BJ (cell line): ENCODE results near the gene RASSF5. TPM values are rescaled to one million over a fixed set of nuclear protein-coding genes. Genes with fewer than 3 reads are reported as not detected.

Experiments
- CTCF ChIA-PET: fragments of 350-600 bp; formaldehyde crosslinking; extraction: SDS; loops from one replicate; lab custom pipeline; 2021; ENCODE audit warnings: antibody characterized with exemption, inconsistent platforms; lab: Yijun Ruan, JAX
- POLR2A ChIA-PET: fragments of 300-600 bp; sonication (Branson Sonifier 250); formaldehyde crosslinking; extraction: SDS; loops from one replicate; lab custom pipeline; 2021; ENCODE audit warnings: antibody characterized with exemption; lab: Charles Lee
- DNase-seq: peaks from one replicate; pipeline ENCODE4 v3.0.0-alpha.2; 2011; ENCODE audit warnings: low read depth
- H3K27me3 ChIP-seq: 2 replicates; pipeline ENCODE4 v1.6.0; 2011; ENCODE audit warnings: low read length; ENCODE audit not compliant: control insufficient read depth, insufficient read depth
- H3K36me3 ChIP-seq: 2 replicates; pipeline ENCODE4 v1.5.1; 2011; ENCODE audit warnings: low read length; ENCODE audit not compliant: control insufficient read depth, insufficient read depth
- H3K4me3 ChIP-seq: 2 replicates; pipeline ENCODE4 v1.5.1; 2011; ENCODE audit warnings: low read depth, mild to moderate bottlenecking, control low read depth, low read length
- CTCF ChIP-seq: IDR thresholded peaks from 2 replicates; pipeline ENCODE4 v1.5.1; 2011; ENCODE audit warnings: low read depth, mild to moderate bottlenecking, control low read depth, inconsistent platforms, low read length, moderate library complexity; ENCODE audit not compliant: insufficient read depth
- polyA plus RNA-seq: library from polyadenylated mRNA; depleted of rRNA; stranded (reverse); fragments of >200 nt; gene quantifications from 2 replicates; pipeline ENCODE4 v1.2.3, GENCODE V29; 2011

Gene RASSF5
- polyA plus RNA-seq, 1 experiment: 2.1 TPM

GRCh38 chr1:206516728-206516990, 9.3 kb downstream of the RASSF5 start:
- CTCF ChIA-PET: interaction anchor here (1.5 to 2.3 kb wide), 2 partner anchors 9 to 28 kb away, joined by 4 to 7 read pairs; partner anchors contain the start of gene RASSF5

DNA sequence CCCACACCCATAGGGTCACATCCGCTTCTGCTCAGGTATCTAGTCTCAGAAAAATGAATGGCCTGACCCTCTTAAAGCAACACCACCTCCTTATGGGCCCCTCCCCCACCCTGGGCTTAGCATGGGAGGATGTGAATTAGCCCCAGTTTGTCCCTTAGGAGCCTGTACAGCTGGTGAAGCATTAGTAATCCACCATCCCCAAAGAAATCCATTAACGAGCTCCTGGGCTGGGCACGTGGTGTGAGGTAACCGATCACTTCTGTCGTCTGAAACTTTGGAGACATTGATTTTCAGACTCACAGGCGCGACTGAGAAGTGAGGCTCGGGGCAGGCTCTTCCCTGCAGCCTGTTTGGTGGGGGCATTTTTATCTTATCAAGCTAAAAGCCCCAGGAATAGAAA, 10.5 kb downstream of the RASSF5 start:
- CTCF ChIA-PET: interaction anchor here (0.9 to 1.7 kb wide), 3 partner anchors 9 to 66 kb away, joined by 3 to 6 read pairs (median 3); no protein-coding TSS in a partner anchor
- POLR2A ChIA-PET: no interaction called here
- Histone ChIP-seq H3K36me3 (no peaks in the 10 kb centered on the region), H3K27me3 (no peaks in the 10 kb centered on the region; the same call in 1 of the 2 replicates), H3K4me3 (no peak overlapping the region)
- no peak for DNase-seq
- TF ChIP-seq CTCF: no peak

More at GRCh38 chr1:206516728-206516990, 9.3 kb downstream of the RASSF5 start:
- no peaks in the 10 kb centered on the region; the same call in 1 of the 2 replicates for H3K27me3 ChIP-seq
- no peak for TF ChIP-seq CTCF
- H3K36me3 ChIP-seq: no peaks in the 10 kb centered on the region
- no peak for DNase-seq
- no peak overlapping the region for H3K4me3 ChIP-seq
- POLR2A ChIA-PET: no interaction called here

GRCh38 chr1:206518206-206518605, 10.9 kb downstream of the RASSF5 start:
- Histone ChIP-seq H3K36me3 (no peaks in the 10 kb centered on the region), H3K4me3 (no peak overlapping the region), H3K27me3 (no peaks in the 10 kb centered on the region; the same call in 1 of the 2 replicates)
- ChIA-PET CTCF (interaction anchor here (0.6 to 1.7 kb wide), 5 partner anchors 10 to 612 kb away, joined by 3 to 6 read pairs (median 4); no protein-coding TSS in a partner anchor), POLR2A (no interaction called here)
- TF ChIP-seq CTCF: no peak
- DNase-seq: no peak

GRCh38 chr1:206518743-206519142, 11.4 kb downstream of the RASSF5 start:
- CTCF ChIA-PET: interaction anchor here (0.6 to 1.7 kb wide), 4 partner anchors 13 to 612 kb away, joined by 3 to 6 read pairs (median 4); no protein-coding TSS in a partner anchor
- POLR2A ChIA-PET: no interaction called here
- no peak for TF ChIP-seq CTCF
- no peak overlapping the region for H3K4me3 ChIP-seq
- no peak for DNase-seq
- no peaks in the 10 kb centered on the region; the same call in 1 of the 2 replicates for H3K27me3 ChIP-seq
- H3K36me3 ChIP-seq: no peaks in the 10 kb centered on the region

DNA sequence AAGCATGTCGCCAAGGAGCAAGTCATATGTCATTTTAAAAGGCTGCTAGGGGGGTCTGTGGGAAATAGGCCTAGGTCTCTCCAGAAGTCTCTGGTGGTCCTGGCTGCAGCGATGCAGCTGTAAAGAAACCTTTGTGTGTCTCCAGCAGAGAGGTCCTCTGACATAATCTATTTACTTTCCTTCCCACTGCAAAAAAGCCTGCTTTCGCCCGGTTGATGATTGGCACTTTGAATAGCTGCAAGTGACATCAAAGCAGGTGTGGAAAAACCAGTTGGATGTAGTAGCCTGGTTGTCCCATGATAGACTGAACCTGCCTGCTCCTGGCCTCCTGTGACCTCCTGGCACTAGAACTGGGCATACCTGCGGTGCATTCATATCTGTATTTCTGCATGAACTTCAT, 13.8 kb downstream of the RASSF5 start:
- Histone ChIP-seq H3K27me3 (no peaks in the 10 kb centered on the region; the same call in 1 of the 2 replicates), H3K36me3 (no peaks in the 10 kb centered on the region), H3K4me3 (no peak overlapping the region)
- CTCF ChIA-PET: interaction anchor here (0.6 to 3.1 kb wide), 4 partner anchors 20 to 392 kb away, joined by 3 to 16 read pairs (median 4); no protein-coding TSS in a partner anchor
- POLR2A ChIA-PET: no interaction called here
- DNase-seq: no peak
- TF ChIP-seq CTCF: no peak
